Spleen (tissue), 11 donors: ENCODE data around the gene TMEM147. TPM values are rescaled to one million over a fixed set of nuclear protein-coding genes. Genes with fewer than 3 reads are reported as not detected.

ENCODE experiments used
- DNase-seq: peaks from one replicate; pipeline ENCODE4 v3.0.0-alpha.2; 2020
- H3K27ac ChIP-seq, 8 donors: fragments of 200-600 bp; sonication (generic) in 7 of 8; 1 replicate in 4 of 8; 2 replicates in 4 of 8; pipeline versions ENCODE4 v1.5.0 to v1.8.0; 2016 to 2021; ENCODE audit warnings: inconsistent platforms in 4 of 8, mild to moderate bottlenecking in 4 of 8, moderate library complexity in 1 of 8
- H3K27me3 ChIP-seq, 7 donors: fragments of 200-600 bp; sonication (generic) in 6 of 7; replicated peaks in 1 of 7; 1 replicate in 4 of 7; 2 replicates in 3 of 7; pipeline versions ENCODE4 v1.5.0 to v1.8.0; 2016 to 2021; ENCODE audit warnings: inconsistent platforms in 3 of 7, mild to moderate bottlenecking in 1 of 7
- H3K36me3 ChIP-seq, 6 donors: fragments of 200-600 bp; sonication (generic) in 5 of 6; 1 replicate in 4 of 6; 2 replicates in 2 of 6; pipeline versions ENCODE4 v1.5.0 to v1.8.0; 2016 to 2021; ENCODE audit warnings: inconsistent platforms in 2 of 6
- H3K4me1 ChIP-seq, 6 donors: fragments of 200-600 bp; sonication (generic) in 5 of 6; 1 replicate in 3 of 6; 2 replicates in 3 of 6; pipeline versions ENCODE4 v1.5.0 to v1.8.0; 2016 to 2021; ENCODE audit warnings: inconsistent platforms in 3 of 6
- H3K4me3 ChIP-seq, 8 donors: fragments of 200-600 bp; sonication (generic) in 7 of 8; 1 replicate in 4 of 8; 2 replicates in 4 of 8; pipeline versions ENCODE4 v1.5.0 to v1.8.0; 2016 to 2021; ENCODE audit warnings: inconsistent platforms in 4 of 8, mild to moderate bottlenecking in 4 of 8, moderate library complexity in 2 of 8
- H3K9me3 ChIP-seq, 8 donors: fragments of 200-600 bp; sonication (generic) in 7 of 8; 1 replicate in 4 of 8; 2 replicates in 4 of 8; pipeline versions ENCODE4 v1.5.0 to v1.8.0; 2016 to 2021; ENCODE audit warnings: inconsistent platforms in 4 of 8
- CTCF ChIP-seq, 11 experiments: fragments of 200-600 bp in 7 of 11; fragments of 450-650 bp in 4 of 11; sonication (generic) in 4 of 11; IDR thresholded peaks in 8 of 11; conservative IDR thresholded peaks in 3 of 11; 1 replicate in 7 of 11; 2 replicates in 4 of 11; pipeline versions ENCODE4 v1.4.0 to v1.8.0; 2016 to 2021; ENCODE audit warnings: antibody characterized with exemption in 11 of 11, inconsistent platforms in 4 of 11, mild to moderate bottlenecking in 1 of 11
- POLR2A ChIP-seq, 3 donors: fragments of 450-650 bp; IDR thresholded peaks; one replicate each; pipeline ENCODE4 v1.5.1; 2017; ENCODE audit warnings: antibody characterized with exemption in 3 of 3, mild to moderate bottlenecking in 1 of 3
- POLR2AphosphoS5 ChIP-seq, 3 donors: sonication (generic); formaldehyde crosslinking; IDR thresholded peaks; one replicate each; pipeline ENCODE4 v1.5.1; 2017; ENCODE audit warnings: antibody characterized with exemption in 3 of 3
- WGBS, 5 donors: extraction: QIAGEN DNeasy Blood & Tissue Kit in 3 of 5; methylation state at CpG; one replicate each; pipeline versions ENCODE4 v1.1.5 to v1.1.7; 2013 to 2018; 5-methylcytosine and 5-hydroxymethylcytosine counted together
- intact Hi-C: fragments of 100-400 bp; cut with DNase I; formaldehyde crosslinking; loops from one replicate; pipeline ENCODE4 v1.15.0; 2023; ENCODE audit warnings: low total_unique reads
- polyA plus RNA-seq, 3 donors: library from polyadenylated mRNA; stranded (reverse); fragments of 200-250 nt; gene quantifications; one replicate each; pipeline ENCODE4 v1.2.1, GENCODE V29; 2013
- total RNA-seq, 7 donors: library from RNA; depleted of rRNA in 3 of 7; stranded (reverse); fragments of >200 nt in 3 of 7; fragmentation: NEBNext Ultra II Directional in 4 of 7; extraction: Animal tissue kit (Norgen Biotek cat#: 25700) in 4 of 7; gene quantifications; one replicate each; pipeline versions ENCODE4 v1.1.0 to v1.2.1, GENCODE V29; 2016 to 2021
- donor health status: healthy with polysubstance abuse.
- donor health status: DM: no; HTN: no; CAD: no; lungs with moderate emphysema.
- donor health status: DM: no; HTN: no; CAD: no.
- donor health status: Bipolar disorder and iron deficiency.
- donor health status: healthy.
- donor health status: DM: no; HTN: no; CAD: no.
- donor health status: DM: yes; HTN: yes; CAD: no.

The TMEM147 gene
- total and polyA plus RNA-seq, 10 donors, result 47.6 to 88.7 (median 56.3) TPM

- TF ChIP-seq POLR2A (IDR thresholded peaks at IDR 0.05), result no peak
- no peak for TF ChIP-seq CTCF (IDR thresholded peaks at IDR 0.05 in 8 of 11, conservative IDR thresholded peaks at IDR 0.05 in 3 of 11)
- no peak for TF ChIP-seq POLR2AphosphoS5 (IDR thresholded peaks at IDR 0.05)
- Histone ChIP-seq H3K27ac (peak within 1 kb of the TSS in 3 of 8 donors; percentile 23 to 54 (median 51)), H3K36me3 (no peaks in the 10 kb centered on the region), H3K27me3 (peaks cover 0 to 87% (median 25%) of the 10 kb centered on the region in 7 donors), H3K4me1 (peaks cover 2 to 17% (median 15%) of the 10 kb centered on the region in 6 donors), H3K9me3 (no peaks in the 10 kb centered on the region), H3K4me3 (peak within 1 kb of the TSS in 3 of 8 donors; percentile 9 to 49 (median 12))
- 44 to 63% (median 50%) methylated on average over 37 to 39 of the region's 39 CpGs for WGBS, 5 donors
- intact Hi-C loops, result no loop called here
- no peak for DNase-seq
These were observed 12.1 kb upstream of the TMEM147 start, which contains the start of gene GAPDHS for GRCh38 chr19:35533201-35533821. TSS of gene GAPDHS (plus strand) at chr19:35533456. CDS start at chr19:35533528, 72 bp downstream.

- peak; percentile 91 for DNase-seq
- H3K27me3 ChIP-seq, result peaks cover 0 to 81% (median 25%) of the 10 kb centered on the region in 7 donors
- H3K27ac ChIP-seq, result peak overlapping the region in 3 of 8 donors; percentile 23 to 54 (median 51)
- intact Hi-C loops, result no loop called here
- H3K36me3 ChIP-seq, result no peaks in the 10 kb centered on the region
- TF ChIP-seq POLR2A (IDR thresholded peaks at IDR 0.05) (no peak), POLR2AphosphoS5 (IDR thresholded peaks at IDR 0.05) (peak; percentile 32 to 70 (median 48)), CTCF (IDR thresholded peaks at IDR 0.05 in 8 of 11, conservative IDR thresholded peaks at IDR 0.05 in 3 of 11) (no peak)
- H3K4me1 ChIP-seq, result peaks cover 2 to 17% (median 15%) of the 10 kb centered on the region in 6 donors
- peak overlapping the region in 3 of 8 donors; percentile 9 to 49 (median 12) for H3K4me3 ChIP-seq
- WGBS, 5 donors, result 1 to 10% (median 1%) methylated on average over 18 to 30 of the region's 30 CpGs
- no peaks in the 10 kb centered on the region for H3K9me3 ChIP-seq
These were observed 11.5 kb upstream of the TMEM147 start for GRCh38 chr19:35533822-35534392.

- no peak overlapping the region for H3K27ac ChIP-seq
- no peaks in the 10 kb centered on the region for H3K9me3 ChIP-seq
- peaks cover 0 to 71% (median 19%) of the 10 kb centered on the region in 7 donors for H3K27me3 ChIP-seq
- DNase-seq, result no peak
- peaks cover 2 to 17% (median 15%) of the 10 kb centered on the region in 6 donors for H3K4me1 ChIP-seq
- 69 to 83% (median 77%) methylated on average over 10 of the region's 10 CpGs for WGBS, 5 donors
- H3K36me3 ChIP-seq, result no peaks in the 10 kb centered on the region
- intact Hi-C loops, result no loop called here
- no peak overlapping the region for H3K4me3 ChIP-seq
- no peak for TF ChIP-seq POLR2A (IDR thresholded peaks at IDR 0.05)
- no peak for TF ChIP-seq CTCF (IDR thresholded peaks at IDR 0.05 in 8 of 11, conservative IDR thresholded peaks at IDR 0.05 in 3 of 11)
- TF ChIP-seq POLR2AphosphoS5 (IDR thresholded peaks at IDR 0.05), result no peak
These were observed 10.5 kb upstream of the TMEM147 start for GRCh38 chr19:35534803-35535480.
